NT2/D1 (cell line): ENCODE data around the gene RFC2.

Source experiments
- SUZ12 ChIP-seq: IDR thresholded peaks from 2 replicates; pipeline ENCODE4 v1.6.1; 2011; ENCODE audit not compliant: insufficient read length, insufficient read depth; ENCODE audit errors: extremely low read depth
- YY1 ChIP-seq: IDR thresholded peaks from 2 replicates; pipeline ENCODE4 v1.6.1; 2011; ENCODE audit not compliant: insufficient read length, insufficient read depth
- ZNF274 ChIP-seq: IDR thresholded peaks from 2 replicates; pipeline ENCODE4 v1.6.1; 2011; ENCODE audit warnings: mild to moderate bottlenecking, low read depth, low read length

DNA sequence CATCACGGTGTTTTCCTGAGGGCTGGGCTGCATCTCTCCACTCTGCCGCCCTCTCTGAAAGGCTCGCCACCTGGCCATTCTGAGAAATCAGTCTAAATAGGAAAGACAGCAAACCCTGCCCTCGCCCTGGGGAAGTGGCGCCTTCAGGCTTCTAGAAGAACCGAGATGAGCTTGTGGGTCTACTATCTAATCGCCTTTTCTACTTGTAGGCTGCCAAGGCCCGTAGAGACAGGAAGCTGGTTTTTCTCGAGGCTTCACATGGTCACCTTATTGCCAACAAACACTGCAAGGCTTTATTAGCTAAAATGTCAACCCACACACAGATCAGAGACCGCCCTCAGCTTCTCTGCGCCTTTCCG lies 23.0 kb downstream of the RFC2 start:
- TF ChIP-seq ZNF274 (no peak), YY1 (no peak), SUZ12 (no peak)
